ACHN (cell line): ENCODE results near the gene SUPT3H.

Experiments used
- DNase-seq: peaks from one replicate; pipeline ENCODE4 v3.0.0-alpha.2; 2015
- in situ Hi-C: cut with HindIII; loops from 2 replicates; pipeline ENCODE4 v1.10.0; 2017; ENCODE audit warnings: low sequenced_read_pairs, low pct_ligation_motif_present, low pct_unique_long_range_greater_than_20kb

Gene SUPT3H

GRCh38 chr6:45377554-45378333 is at the start of gene SUPT3H:
SUPT3H (minus strand) TSS chr6:45377934.
- in situ Hi-C loops: no loop called here
- DNase-seq: peak; percentile 93

GRCh38 chr6:45426251-45426650 is 48.5 kb upstream of the SUPT3H start:
- in situ Hi-C loops: no loop called here
- DNase-seq: no peak

- in situ Hi-C loops: no loop called here
- no peak for DNase-seq
Measured at GRCh38 chr6:45424451-45424861, 46.7 kb upstream of the SUPT3H start.

- no peak for DNase-seq
- in situ Hi-C loops: no loop called here
Measured at GRCh38 chr6:45423824-45424450, 46.2 kb upstream of the SUPT3H start.

GRCh38 chr6:45423111-45423823 is 45.5 kb upstream of the SUPT3H start:
- peak; percentile 32 for DNase-seq
- in situ Hi-C loops: no loop called here

- no peak for DNase-seq
- in situ Hi-C loops: no loop called here
Measured at GRCh38 chr6:45422503-45423110, 44.9 kb upstream of the SUPT3H start.

DNA sequence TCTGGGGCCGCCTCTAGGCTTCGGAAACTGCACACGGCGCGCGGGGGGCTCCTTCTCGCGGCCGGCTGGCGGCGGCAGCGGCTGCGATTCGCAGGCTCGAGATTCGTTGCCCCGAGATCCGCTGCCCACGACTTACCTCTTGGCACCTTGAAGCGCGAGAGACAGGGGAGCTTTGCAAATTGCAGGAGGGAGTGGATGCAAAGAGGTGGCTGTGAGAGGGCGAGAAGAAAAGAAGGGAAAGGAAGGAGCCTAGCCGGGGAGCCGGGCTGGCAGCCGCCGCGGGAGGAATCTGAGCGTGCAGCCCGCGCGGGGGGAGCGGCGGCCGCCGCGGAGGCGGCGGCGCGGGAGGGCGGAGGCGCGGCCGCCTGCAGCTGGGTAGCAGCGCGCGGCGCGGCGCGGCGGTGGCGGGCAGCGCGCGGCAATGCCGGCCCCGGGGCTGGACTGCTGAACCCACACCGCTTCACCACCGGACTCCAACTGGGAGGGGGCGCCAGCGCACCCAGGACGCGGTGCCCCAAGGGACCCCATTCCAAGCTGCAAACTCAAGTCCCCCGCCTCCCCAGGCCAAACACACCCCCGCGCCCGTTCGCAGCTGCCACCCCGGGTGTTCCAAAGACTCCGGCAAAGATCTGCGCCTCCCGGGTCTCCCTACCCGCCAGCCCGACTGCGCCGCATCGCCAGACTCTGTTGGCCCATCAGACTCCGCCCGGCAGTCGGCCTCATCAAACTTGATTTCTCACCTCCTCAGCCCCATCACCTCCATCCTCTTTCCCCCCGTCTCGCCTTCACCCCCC is 44.2 kb upstream of the SUPT3H start:
- peak; percentile 72 for DNase-seq
- in situ Hi-C loops: no loop called here

DNA sequence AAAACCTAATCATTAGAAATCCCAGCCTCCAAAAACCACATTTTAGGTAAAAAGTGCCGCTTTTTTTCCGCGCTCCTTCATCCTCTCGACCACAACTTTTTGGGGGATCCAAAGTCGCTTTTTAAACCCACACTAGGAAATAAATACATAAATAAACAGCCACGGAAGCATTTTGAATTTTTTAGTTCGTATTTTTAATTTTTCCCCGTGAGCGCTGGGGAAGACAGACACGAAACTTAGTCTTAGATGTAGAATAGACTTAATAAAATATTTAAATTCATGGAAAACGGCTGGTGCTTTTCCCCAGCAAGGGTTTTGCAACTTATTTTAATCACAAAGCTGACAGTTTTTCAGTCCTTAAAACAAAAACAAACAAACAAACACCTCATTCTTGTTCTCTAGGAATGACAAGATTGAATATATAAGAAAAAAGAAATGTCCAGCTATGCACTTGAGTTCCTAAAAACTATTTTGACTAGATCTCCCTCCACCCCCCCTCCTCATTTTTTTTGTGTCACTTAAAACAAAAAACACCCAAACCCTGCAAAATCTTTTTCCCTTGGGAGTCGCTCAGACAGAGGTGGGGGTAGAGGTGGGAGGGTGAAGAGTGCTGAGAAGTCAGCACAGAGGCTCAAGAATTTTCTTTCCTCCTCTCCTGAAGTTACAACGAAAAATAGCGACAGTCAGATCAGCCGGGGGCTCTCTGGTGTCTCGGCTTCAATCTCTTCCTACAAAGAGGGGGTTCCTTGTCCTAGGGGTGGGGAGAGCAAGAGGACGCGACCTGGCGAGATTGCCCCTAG is 43.4 kb upstream of the SUPT3H start:
- in situ Hi-C loops: no loop called here
- no peak for DNase-seq

GRCh38 chr6:45420083-45420908 is 42.6 kb upstream of the SUPT3H start:
- in situ Hi-C loops: no loop called here
- no peak for DNase-seq

GRCh38 chr6:45419571-45420082 is 41.9 kb upstream of the SUPT3H start:
- in situ Hi-C loops: no loop called here
- DNase-seq: peak; percentile 69

DNA sequence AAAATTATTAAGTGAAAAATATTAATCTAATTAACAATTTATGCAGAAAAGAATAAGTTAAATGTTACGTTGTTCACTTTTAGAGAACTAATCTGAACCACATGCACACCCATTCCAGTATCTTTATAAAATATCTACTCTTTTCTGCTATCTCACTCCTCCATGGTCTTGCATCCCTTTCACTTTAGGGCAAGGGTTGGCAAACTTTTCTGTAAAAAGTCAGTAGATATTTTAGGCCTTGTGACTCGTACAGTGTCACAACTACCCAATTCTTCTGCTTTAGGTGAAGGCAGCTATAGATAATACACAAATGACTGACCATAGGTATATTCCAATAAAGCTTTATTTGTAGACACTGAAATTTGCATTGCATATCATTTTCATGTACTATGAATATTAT is 39.7 kb upstream of the SUPT3H start:
- in situ Hi-C loops: no loop called here
- DNase-seq: no peak

- DNase-seq: no peak
- in situ Hi-C loops: no loop called here
Measured at GRCh38 chr6:45416700-45417099, 39.0 kb upstream of the SUPT3H start.

DNA sequence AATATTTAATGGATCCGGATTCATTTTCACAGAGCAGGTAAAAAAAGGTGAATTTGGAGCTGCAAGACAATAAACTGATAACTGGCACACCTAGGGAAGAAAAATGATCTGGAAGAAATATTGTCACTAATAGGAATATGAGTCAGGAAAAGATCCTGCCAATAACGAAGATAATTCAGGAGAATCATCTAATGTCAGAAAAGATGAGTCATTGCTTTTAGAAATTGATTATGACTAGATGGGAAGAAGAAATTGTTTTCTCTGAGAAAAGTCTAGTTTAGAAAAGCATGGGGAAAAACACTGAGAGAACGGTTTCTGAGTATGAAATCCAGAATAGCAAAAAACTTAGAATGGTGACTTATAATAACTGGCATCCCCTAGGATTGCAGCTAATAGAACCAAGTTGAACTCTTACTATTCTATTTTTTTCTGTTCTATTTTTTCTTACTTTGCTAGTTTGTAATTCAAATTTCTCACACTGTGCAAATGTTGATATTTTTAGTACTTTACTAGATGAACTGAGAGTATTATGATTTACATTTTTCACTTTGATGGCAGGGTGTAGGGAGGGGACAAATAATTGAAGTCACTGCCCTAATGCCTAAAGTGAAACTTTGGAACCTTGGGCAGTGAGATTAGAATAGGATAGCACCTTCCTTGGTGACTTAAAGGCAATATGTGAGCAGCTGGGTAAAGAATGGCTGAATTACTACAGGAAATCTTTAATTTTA is 38.2 kb upstream of the SUPT3H start:
- in situ Hi-C loops: no loop called here
- DNase-seq: no peak

DNA sequence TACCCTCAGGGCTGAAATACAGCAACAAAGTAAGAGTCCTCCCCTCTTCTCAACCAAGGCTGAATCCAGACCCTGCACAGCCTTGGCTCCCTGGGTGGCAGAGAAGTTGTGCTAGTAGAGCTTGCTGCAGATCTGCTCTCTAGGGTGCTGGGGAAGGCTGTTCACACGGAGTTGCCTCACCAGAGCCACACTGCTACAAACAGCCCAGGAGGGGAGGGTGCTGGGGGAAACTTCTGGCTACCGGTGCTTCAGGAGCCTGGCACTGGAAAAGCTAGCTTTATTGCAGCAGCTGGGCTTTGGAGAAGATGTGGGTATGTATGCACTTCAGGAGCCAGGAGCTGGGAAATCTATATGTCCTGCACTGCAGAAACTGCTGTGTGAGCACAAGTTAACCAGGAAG is 37.6 kb upstream of the SUPT3H start:
- in situ Hi-C loops: no loop called here

GRCh38 chr6:45411959-45412358 is 34.2 kb upstream of the SUPT3H start:
- no peak for DNase-seq
- in situ Hi-C loops: no loop called here

More for the DNA sequence above, 37.6 kb upstream of the SUPT3H start:
- DNase-seq: no peak

DNA sequence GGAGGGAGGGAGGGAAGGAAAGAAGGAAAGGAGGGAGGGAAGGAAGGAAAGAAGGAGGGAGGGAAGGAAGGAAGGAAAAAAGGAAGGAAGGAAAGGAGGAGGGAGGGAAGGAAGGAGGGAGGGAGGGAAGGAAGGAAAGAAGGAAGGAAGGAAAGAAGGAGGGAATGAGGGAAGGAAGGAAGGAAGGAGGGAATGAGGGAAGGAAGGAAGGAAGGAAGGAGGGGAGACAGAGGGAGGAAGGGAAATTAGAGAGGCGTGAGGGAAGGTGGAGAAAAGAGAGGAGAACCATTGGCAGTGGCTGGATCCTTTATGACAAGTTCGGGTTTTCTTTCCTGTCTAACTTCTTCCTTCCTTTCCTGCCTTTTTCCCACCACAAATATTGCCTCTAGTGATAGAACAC is 22.3 kb upstream of the SUPT3H start:
- no peak for DNase-seq
- in situ Hi-C loops: no loop called here
